Activated CD4-positive, alpha-beta T cell treated with anti-CD3 and anti-CD28 coated beads, Interleukin-2, Interleukin-4, amounts not matched to agents 100 ng/mL and 50 ng/mL, durations not matched to agents 16 hours and 8 hours (primary cell): ENCODE results near the gene LRRC49.
"Not testable (repeated sequence)": the region's sequence is repeated elsewhere in the genome, so short reads cannot be mapped to it uniquely, and the experiment has no call there.

Source experiments
- DNase-seq: peaks from one replicate; pipeline ENCODE4 v3.0.0-alpha.2; 2020; ENCODE audit warnings: low spot score

Gene LRRC49

DNA sequence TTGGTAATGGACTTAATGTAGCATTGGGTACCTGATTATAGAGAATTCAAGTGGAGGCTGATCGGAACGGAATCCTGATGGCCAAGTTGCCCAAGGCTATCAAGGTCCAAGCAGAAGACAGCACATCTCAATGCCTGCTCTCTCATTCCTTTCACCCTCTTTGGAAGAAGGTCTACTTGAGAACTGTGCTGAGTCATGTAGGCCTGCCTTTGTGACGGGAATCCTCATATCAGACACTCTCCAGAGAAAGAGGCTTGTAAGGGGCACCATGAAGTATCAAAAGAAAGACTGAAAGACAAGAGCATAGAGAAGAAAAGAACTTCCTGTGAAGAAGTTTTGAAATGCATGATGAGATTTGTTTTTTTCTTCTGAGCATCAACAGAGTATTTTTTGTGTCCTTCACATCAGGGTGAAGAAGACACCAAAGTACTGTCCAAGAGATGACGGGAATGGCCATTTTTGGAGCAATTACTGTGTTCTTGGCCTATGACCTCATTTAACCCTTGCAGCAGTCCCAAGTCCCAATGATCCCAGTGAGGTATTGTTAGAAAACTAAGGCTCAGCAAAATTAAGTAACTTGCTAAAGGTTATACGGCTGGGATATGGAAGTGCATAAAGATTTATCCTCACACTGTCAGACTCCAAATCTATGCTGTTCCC lies 25.5 kb upstream of the LRRC49 start:
- DNase-seq: no peak

DNA sequence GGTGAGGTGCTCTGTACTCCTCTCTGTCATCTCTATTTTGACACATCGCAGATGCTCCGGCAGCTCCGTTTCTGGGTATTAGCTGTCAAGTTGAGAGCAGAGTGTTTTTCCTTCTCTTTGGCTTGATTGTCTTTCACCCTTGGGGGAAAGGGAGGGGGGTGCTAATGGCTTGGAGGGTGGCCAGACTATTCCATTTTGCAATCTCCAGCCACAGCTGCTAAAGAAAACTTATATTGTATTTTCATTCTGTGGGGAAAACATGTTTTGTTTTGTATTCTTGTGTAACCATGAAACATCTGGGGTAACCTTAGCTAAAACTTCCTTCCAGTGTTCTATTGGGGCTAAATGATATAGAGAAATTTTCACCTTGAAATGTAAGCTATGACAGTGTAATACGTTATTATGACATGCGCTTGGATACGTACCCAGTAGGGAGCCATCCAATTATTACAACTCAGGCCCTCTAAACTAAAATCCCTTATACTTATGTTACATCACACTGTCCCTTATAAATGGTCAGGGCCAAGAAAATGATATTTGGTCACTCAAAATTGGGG lies 24.6 kb upstream of the LRRC49 start:
- DNase-seq: no peak

DNA sequence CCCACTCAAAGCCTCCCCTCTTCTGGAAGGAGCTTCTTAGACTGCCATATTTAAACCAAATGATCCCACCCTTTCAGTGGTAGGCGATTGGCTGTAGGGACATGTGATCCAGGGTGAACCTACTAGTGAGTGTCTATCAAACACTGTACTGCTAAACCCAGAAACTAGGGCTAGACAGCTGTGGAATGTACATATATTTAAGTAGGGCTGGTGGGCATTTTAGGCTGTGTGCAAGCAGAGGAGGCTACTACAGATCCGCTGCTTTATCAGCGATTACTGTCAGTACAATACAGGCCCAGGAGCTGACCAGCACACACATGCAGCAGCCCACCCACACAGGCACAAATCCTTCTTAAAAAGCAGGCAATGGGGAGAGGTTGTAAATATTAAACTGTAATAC lies 23.3 kb upstream of the LRRC49 start:
- no peak for DNase-seq

DNA sequence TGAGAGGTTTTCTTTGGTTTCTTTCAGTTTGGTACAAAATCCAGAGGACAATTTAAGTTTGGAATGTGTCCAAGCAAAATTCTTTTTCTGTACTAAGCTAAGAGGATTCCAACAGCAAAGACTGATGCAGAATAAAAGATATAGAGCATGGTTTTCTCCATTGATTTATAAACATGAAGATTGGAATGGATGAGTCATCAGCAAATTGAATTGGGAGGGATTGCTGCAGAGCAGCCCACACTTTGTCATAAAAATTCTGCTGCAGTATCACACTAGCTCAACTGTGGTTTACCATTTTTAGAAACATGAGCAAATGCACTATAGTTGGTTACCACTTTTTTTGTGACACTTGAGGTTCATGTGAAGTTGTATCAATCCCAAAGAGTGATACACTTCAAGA lies 22.6 kb upstream of the LRRC49 start:
- no peak for DNase-seq

DNA sequence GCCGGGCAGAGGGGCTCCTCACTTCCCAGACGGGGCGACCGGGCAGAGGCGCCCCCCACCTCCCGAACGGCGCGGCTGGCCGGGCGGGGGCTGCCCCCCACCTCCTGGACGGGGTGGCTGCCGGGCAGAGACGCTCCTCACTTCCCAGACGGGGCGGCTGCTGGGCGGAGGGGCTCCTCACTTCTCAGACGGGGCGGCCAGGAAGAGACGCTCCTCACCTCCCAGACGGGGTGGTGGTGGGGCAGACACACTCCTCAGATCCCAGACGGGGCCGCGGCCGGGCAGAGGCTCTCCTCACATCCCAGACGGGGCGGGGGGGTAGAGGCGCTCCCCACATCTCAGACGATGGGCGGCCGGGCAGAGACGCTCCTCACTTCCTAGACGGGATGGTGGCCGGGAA lies 21.1 kb upstream of the LRRC49 start:
- DNase-seq: not testable (repeated sequence)

DNA sequence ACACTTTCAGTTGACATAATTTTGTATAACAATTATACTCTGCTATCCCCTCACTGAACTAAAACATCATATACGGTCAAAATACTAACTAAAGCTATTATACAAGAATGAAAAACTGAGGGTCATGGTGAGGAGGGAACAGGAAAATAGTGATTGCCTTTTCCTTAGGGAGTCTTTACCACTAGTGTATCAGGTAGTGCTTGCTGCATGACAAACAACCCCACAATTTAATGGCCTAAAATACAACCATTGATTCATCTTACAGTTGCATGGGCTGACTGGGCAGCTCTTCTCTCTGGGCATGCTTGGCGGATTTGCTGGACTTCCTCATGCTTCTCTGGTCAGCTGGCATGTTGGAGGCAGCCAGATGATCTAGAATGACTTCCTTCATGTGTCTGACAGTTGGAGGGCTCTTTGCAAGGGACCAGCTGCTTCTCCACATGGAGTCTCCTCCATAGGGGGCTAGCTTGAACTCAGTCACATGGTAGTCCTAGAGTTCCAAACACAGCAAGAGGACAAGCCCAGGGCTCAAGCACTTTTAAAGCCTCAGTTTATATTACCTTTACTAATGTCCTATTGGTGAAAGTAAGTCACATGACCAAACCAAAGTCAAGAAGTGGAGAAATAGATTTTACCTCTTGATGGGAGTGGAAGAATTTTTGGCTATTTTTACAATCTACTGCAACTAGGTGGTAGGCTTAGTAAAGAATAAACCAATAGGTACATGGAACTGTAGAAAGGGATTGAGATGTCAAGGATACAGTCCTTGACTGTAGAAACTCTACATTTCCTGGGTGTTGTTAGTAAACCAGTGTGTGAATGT lies 19.2 kb upstream of the LRRC49 start:
- no peak for DNase-seq

DNA sequence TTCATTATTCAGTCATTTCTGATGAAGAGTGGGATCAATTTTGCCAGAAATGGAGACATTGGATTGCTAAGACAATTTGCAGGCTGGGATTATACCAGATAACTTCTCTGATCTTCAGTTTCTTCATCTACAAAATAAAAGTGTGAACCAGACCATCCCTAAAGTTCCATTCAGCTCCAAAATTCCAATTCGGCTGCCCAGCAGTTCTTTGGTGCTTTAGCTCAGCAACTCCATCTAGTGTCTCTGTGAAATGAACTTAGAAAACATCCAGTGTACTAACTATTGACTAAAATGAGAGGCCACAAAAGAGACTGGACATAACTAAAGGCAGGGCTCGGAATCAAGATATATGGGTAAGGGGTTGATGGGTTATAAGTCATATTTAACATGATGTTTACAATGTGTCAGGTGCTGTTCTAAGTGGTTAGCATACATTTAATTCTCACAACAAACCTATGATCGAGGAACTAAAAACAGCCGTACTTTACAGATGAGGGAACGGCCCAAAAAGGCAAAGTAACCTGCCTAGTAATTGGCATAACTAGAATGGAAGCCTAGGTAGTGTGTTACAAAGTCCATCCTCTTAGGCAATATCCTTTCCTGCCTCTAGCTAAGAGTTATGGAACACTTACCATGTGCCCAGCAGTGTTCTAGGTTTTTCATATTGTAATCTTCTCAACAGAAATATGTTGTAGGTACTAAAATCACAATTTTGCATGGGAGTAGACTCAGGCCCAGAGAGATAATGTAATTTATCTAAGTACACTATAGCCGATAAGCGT lies 17.4 kb upstream of the LRRC49 start:
- DNase-seq: no peak

DNA sequence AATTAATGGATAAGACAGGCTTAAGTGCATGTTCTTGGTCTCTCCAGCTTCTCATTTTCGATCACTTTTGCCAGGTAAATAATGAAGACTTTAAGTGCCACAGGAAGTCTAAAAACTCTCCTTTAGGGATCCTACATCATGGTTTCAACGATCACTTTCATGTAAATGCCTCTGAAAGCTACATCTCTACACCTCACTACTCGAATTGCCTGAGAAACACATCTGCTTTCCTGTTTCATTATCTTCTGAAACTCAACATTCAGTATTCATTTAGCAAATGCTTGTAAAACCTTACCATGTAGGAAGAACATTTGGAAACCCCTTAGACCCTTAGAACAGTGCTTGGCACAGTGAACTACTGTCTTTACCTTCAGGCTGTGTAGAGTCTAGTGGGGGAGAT lies 16.6 kb upstream of the LRRC49 start:
- DNase-seq: no peak

DNA sequence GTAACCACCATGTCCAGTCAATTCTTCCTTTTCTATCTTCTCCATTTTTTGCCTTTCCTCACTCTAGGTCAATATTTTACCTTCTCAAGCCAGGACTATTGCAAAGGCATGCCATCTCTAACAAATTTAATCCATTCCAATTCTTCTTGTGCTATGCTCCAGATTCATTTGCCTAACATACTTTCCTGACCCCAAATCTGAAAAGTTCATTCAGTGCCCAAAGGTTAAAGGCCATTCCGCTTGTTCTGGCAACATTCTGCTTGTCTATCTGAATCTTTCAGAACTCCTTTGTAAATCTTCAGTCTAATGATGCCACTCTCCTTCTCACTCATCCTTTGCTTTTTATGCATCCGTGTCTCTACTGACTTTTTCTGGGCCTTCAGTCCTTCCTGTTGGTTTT lies 15.9 kb upstream of the LRRC49 start:
- DNase-seq: no peak

DNA sequence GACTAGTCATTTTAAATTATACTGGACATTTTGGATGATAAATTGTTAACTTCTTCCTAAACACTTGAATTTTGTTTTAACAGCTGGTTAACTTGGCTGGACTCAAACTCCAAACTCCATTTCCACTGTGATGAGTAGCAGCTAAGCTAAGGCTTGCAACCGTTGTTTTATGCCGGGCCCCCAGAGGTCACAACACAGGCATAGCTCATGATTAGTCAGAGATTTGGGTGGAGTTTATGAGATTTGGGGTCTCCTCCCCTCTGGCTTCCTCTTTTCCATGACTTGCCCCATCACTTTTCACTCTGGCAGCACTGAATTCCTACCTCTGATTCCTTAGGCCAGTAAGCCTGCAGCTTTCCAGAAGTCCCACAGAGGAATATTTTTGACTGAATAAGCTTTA lies 13.2 kb upstream of the LRRC49 start:
- no peak for DNase-seq

DNA sequence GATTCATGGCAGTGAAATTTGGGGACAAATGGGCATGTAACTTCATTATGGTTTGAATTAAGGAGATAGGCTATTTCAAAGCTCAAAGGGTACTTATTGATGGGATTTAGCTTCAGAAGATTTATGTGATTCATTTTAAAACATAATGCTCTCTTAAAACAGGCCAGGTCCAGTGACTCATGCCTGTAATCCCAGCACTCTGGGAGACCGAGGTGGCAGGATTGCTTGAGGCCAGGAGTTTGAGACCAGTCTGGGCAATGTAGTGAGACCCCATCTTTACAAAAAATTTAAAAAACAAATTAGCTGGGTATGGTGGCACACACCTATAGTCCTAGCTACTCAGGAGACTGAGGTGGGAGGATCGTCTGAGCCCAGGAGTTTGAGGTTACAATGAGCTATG lies 11.8 kb upstream of the LRRC49 start:
- no peak for DNase-seq

DNA sequence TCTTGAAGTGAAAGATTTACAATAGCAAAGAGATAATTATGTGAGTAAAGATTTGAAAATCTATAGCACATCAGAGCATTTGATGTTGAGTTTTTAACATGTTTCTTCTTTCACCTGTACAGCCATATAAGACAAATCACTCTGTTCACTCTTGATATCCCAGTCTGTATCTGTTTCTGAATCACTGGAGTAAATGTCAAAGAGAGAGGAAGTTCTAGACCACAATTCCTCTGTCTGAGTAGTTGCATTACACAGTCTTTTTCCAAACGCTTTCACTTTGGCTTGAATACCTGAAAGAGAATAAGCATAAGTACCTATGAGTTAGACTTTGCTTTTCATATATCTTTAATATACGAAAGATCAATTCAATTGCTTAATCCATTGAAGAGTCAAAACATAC lies 10.3 kb upstream of the LRRC49 start:
- DNase-seq: no peak

DNA sequence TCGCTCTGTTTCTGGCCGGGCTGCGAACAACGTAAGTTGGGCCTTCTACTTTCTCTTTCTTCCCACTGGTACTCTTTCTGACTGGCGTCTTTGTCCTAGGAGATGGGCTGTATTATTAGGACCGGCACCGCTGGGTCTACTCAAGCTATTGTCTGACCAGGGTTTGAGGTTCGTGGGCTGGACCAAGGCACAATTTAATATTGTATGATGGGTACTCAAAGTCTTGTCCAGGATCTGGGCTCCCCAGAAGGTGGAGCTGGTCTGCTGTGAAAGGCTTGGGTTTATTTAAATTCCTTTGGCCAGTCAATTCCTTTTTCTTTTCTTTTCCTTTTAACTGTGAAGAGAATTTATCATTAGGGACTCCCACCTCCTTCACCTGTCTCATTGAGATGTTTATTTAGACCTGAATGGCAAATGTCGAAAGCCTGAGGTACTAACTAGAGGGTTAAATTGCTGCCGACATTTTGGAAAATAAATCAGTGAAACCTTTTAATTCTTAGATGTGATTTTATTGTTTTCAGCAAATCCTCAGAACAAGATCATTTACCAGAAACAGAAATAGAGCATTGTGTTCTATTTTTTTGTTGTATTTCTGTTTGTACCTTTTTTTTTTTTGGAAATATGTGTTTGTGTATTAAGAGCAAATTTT lies 410 bp downstream of the LRRC49 start:
- no peak for DNase-seq

DNA sequence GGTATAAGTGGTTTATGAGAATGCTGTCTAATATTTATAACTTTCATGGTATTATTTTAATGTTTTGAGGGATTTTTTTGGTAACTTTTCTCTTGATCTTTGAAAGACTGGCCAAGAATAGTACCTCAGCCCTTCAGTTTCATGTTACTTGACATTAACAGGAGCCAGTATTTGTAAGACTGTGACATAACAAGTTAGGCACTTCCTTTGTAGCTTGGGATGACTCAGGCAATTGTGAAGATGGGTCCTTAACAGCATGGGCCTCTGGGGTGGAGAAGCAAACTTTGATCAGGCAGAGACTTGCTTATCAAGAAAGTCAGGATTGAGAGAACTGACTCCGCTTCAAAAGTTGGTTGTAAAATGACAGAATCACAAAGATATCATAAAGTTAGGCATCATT lies 9.5 kb downstream of the LRRC49 start:
- no peak for DNase-seq

DNA sequence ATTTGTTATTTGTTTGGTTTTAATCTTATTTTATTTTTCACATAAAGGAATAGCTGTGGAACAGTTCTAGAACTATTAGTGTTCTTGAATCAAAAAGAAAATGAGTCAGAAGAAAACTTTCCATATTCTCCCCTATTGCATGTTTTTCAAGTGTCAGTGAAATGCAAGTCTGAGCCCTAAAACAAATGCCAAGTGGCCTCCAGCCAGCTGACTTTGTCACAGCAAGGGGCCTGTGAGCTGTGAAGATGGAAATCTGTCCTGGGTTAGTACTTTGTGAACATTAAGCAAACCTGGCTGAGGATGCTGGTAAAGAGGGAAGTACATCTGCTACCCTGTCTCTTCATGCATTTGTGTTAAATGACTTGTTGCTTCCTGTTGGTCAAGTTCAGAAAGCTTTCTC lies 14.2 kb downstream of the LRRC49 start:
- DNase-seq: no peak

DNA sequence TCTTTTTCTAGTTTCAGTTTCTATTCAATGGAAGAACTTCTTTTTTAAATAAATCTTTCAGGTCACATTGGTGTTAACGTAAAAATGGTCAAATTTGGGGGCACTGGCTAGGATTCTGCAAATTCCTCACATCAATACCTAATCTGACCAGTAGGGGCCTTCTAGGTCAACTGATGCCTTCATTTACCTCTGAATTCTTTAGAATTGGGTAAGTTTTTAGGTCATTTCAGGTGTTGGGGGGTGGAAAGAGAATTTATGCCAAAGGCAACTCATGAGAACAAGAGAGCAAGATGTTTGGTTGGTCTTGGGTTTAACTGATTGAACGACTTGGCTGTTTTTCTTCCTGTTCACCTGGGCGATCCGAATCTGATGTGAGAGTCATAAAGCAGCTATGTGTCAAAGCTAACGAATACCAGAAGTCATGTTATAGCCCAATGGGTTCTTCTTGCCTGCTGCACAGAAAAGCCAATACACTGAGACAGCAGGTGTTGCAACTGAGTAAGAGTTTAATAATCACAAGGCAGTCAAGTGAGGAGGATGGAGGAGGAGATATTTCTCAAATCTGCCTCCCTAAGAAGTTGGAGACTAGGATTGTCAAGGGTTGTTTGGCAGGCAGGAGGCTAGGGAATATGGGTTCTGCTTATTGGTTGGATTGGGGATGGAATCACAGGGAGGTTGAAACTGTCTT lies 15.3 kb downstream of the LRRC49 start:
- DNase-seq: no peak

DNA sequence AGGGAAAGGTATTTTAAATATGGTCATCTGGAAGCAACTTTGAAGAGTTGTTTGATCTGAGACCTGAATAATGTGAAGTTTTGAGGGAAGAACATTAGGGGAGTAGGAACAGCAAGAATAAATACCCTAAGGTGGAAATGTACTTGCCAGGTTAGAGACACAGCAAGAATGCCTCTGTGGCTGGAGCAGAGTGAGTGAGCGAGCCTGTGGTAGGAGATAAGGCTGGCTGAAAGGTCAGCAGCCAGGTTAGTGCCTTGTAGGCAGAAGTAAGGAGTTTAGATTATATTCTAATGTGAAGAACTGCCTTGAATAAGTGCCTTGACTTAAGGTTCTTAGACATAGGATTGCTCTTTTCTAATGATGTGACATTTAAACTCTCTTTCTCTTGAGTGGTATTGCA lies 18.3 kb downstream of the LRRC49 start:
- no peak for DNase-seq

DNA sequence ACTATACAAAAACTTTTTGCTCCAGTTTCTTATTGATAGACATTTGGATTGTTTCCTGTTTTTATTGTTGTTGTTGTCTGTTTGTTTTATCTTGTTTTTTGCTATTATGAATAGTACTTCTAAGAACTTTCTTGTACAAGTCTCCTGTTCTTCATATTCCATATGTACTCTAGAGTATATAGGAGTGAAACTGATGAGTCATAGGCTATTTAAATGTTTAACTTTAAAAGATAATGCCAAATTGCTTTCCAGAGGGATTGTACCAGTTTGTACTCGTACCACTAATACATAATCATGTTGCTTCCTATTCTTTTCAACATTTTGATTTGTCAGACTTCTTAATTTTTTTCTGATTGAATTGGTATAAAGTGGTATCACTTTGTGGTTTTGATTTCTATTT lies 19.6 kb downstream of the LRRC49 start:
- no peak for DNase-seq

DNA sequence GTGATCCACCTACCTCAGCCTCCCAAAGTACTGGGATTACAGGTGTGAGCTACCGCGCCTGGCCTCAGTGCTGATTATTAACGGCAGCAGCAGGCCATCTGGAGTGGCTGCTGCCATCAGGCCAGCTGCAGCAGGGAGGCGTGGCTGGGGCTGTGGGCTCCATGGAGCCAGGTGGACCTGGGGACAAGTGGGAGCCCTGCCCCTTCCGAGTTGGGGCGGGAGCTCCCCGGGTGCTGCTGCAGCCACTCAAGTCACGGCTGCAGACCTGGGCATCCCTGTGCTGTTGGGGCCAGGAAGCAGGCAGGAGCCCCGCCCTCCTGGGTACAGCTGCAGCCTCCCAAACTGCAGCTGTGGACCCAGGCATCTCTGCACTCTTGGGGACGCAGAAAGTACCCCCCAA lies 23.9 kb downstream of the LRRC49 start:
- DNase-seq: no peak

DNA sequence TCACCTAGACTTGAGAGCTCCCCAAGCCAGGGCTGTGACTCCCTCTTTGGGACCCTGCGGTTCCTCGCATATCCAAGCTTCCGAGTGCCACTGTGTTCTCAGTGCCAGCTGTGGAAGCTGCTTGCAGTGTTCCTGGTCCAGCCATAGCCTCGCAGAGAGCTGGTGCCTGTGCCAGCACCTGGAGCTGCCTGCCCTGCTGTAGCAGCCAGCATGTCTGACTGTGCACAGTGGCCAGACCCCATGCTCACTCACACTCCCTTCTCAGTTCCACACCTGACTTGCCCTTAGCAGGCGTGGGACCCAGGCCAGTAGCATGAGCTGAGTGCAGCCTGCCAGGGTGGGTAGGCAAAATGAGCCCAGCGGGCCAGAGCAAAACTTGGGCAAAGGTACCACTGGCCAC lies 25.3 kb downstream of the LRRC49 start:
- DNase-seq: no peak

DNA sequence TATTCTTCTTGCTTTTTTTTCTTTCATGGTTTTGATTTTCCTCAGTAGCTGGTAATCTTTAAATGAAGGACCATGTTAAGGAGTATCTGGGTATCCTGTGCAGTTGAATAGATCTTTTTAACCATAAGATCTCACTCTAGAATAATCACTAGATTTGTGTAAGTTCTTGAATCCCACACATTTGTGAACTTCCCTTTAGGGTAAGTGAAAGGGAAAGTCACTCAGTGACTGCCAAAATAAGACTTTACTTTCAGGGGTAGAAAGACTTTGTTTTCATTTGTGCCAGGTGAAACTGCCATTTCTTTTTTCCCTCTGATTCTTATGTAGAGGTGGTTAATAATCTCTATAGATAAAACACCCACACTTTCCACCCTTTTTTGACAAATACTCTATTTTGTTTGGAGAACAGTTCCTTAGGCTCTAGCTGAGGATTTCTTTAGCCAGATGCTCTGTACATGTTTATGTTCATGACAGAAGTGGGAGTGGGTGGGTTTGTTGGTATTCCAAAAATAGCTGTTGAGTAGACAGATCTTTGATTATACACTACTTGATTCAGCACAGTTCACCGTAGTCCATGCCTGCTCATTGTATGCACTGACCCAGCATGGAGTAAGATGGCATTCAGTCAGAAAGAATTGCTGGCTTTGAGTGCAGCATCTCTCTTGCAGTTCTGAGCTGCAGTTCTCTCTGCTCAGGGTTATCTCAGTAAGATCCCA lies 28.5 kb downstream of the LRRC49 start:
- no peak for DNase-seq
